A549 (cell line): ENCODE results near the gene NRARP. TPM values are rescaled to one million over a fixed set of nuclear protein-coding genes. Genes with fewer than 3 reads are reported as not detected.

ENCODE experiments used
- ATAC-seq, 2 experiments: fragments of 200-7000 bp in 1 of 2; fragments of >200 bp in 1 of 2; cut with Nextera tagmentation in 1 of 2; cut with Tn5 transposase in 1 of 2; 3 replicates each; pipeline versions ENCODE4 v1.8.0 to v1.9.1; 2018 to 2020; ENCODE audit warnings: mild to moderate bottlenecking in 1 of 2, moderate library complexity in 1 of 2
- CTCF ChIA-PET: fragments of 300-600 bp; sonication (Branson Sonifier 250); formaldehyde crosslinking; extraction: SDS; loops from one replicate; lab custom pipeline; 2021; ENCODE audit warnings: antibody characterized with exemption, inconsistent platforms; lab: Yijun Ruan, JAX
- POLR2A ChIA-PET: fragments of 350-600 bp; formaldehyde crosslinking; extraction: SDS; loops from one replicate; lab custom pipeline; 2021; ENCODE audit warnings: antibody characterized with exemption, inconsistent platforms; lab: Yijun Ruan, JAX
- DNase-seq, 2 experiments: peaks; one replicate each; pipeline versions ENCODE4 v3.0.0 to v3.0.0-alpha.2; 2011 to 2016; ENCODE audit warnings: low read depth in 1 of 2, low spot score in 1 of 2
- FAIRE-seq: peaks from 2 replicates; lab custom pipeline; 2011; peaks lifted over from hg19 to GRCh38; lab: Jason Lieb, UNC
- H3K27ac ChIP-seq, 2 experiments: fragments of >200 bp; sonication (Bioruptor Twin); formaldehyde crosslinking; 3 replicates each; pipeline ENCODE4 v1.5.1; 2016 to 2017
- H3K4me1 ChIP-seq: fragments of >200 bp; sonication (Bioruptor Twin); formaldehyde crosslinking; 3 replicates; pipeline ENCODE4 v1.6.1; 2016
- H3K4me2 ChIP-seq: fragments of >200 bp; sonication (Bioruptor Twin); formaldehyde crosslinking; 3 replicates; pipeline ENCODE4 v1.6.1; 2016
- H3K4me3 ChIP-seq: fragments of >200 bp; sonication (Bioruptor Twin); formaldehyde crosslinking; 3 replicates; pipeline ENCODE4 v1.5.1; 2016
- H3K9me3 ChIP-seq: fragments of >200 bp; sonication (Bioruptor Twin); formaldehyde crosslinking; 3 replicates; pipeline ENCODE4 v1.6.1; 2016
- BHLHE40 ChIP-seq: IDR thresholded peaks from 2 replicates; pipeline ENCODE4 v1.6.1; 2012; ENCODE audit warnings: low read depth, low read length, inconsistent platforms
- CEBPB ChIP-seq, 2 experiments: fragments of >200 bp in 1 of 2; sonication (Bioruptor Twin) in 1 of 2; formaldehyde crosslinking in 1 of 2; IDR thresholded peaks; 2 replicates each; pipeline ENCODE4 v1.6.1; 2012 to 2016
- CHD4 ChIP-seq: fragments of 200-600 bp; sonication (generic); IDR thresholded peaks from 2 replicates; pipeline ENCODE4 v1.6.1; 2016; ENCODE audit warnings: antibody characterized with exemption, mild to moderate bottlenecking, borderline replicate concordance
- EHF ChIP-seq: fragments of 250-450 bp; sonication (Bioruptor Pico); IDR thresholded peaks from 2 replicates; pipeline ENCODE4 v1.5.0; 2020; ENCODE audit warnings: mild to moderate bottlenecking
- EHMT2 ChIP-seq: fragments of 200-600 bp; sonication (generic); IDR thresholded peaks from 2 replicates; pipeline ENCODE4 v1.6.1; 2016; ENCODE audit warnings: antibody characterized with exemption, low read depth, mild to moderate bottlenecking, moderate library complexity
- EP300 ChIP-seq, 2 experiments: fragments of >200 bp; sonication (Bioruptor Twin); formaldehyde crosslinking; IDR thresholded peaks; 2 replicates in 1 of 2; 3 replicates in 1 of 2; pipeline ENCODE4 v1.6.1; 2016 to 2017
- ESRRA ChIP-seq: fragments of 150-350 bp; IDR thresholded peaks from 2 replicates; pipeline ENCODE4 v1.6.1; 2014; ENCODE audit warnings: mild to moderate bottlenecking, low read length, borderline replicate concordance
- FOSB ChIP-seq: fragments of 250-450 bp; sonication (Bioruptor Pico); IDR thresholded peaks from 2 replicates; pipeline ENCODE4 v1.5.0; 2020; ENCODE audit warnings: mild to moderate bottlenecking, moderate library complexity
- FOSL2 ChIP-seq, 2 experiments: fragments of 450-650 bp in 1 of 2; fragments of >200 bp in 1 of 2; sonication (Bioruptor Twin) in 1 of 2; formaldehyde crosslinking; IDR thresholded peaks; 2 replicates each; pipeline versions ENCODE4 v1.5.0 to v1.6.1; 2016 to 2020; ENCODE audit warnings: mild to moderate bottlenecking in 1 of 2, moderate library complexity in 1 of 2
- FOXS1 ChIP-seq: fragments of 250-450 bp; sonication (Bioruptor Pico); IDR thresholded peaks from 2 replicates; pipeline ENCODE4 v1.5.0; 2020; ENCODE audit warnings: mild to moderate bottlenecking, moderate library complexity
- HEYL ChIP-seq: fragments of 250-450 bp; sonication (Bioruptor Pico); IDR thresholded peaks from 2 replicates; pipeline ENCODE4 v1.8.0; 2021; ENCODE audit warnings: mild to moderate bottlenecking, moderate library complexity
- JUN ChIP-seq, 2 experiments: fragments of >200 bp; sonication (Bioruptor Twin); formaldehyde crosslinking; IDR thresholded peaks; 2 replicates in 1 of 2; 3 replicates in 1 of 2; pipeline ENCODE4 v1.6.1; 2016 to 2017
- KDM1A ChIP-seq: fragments of 200-600 bp; sonication (generic); IDR thresholded peaks from 2 replicates; pipeline ENCODE4 v1.6.1; 2016; ENCODE audit warnings: low read depth, mild to moderate bottlenecking
- KDM5A ChIP-seq: fragments of 200-600 bp; sonication (generic); IDR thresholded peaks from 2 replicates; pipeline ENCODE4 v1.6.1; 2016; ENCODE audit warnings: antibody characterized with exemption, mild to moderate bottlenecking
- NFE2L2 ChIP-seq: fragments of 150-350 bp; conservative IDR thresholded peaks from 2 replicates; pipeline ENCODE4 v1.6.1; 2014; ENCODE audit warnings: low read length
- PHF8 ChIP-seq: fragments of 200-600 bp; sonication (generic); IDR thresholded peaks from 2 replicates; pipeline ENCODE4 v1.6.1; 2016; ENCODE audit warnings: low read depth, mild to moderate bottlenecking, antibody characterized with exemption, moderate library complexity, borderline replicate concordance
- POLR2A ChIP-seq: IDR thresholded peaks from 2 replicates; pipeline ENCODE4 v1.6.1; 2012; ENCODE audit warnings: mild to moderate bottlenecking, low read length
- RCOR1 ChIP-seq: fragments of 150-350 bp; IDR thresholded peaks from 2 replicates; pipeline ENCODE4 v1.6.1; 2014; ENCODE audit warnings: antibody characterized with exemption, low read length, low read depth
- SMC3 ChIP-seq: fragments of >200 bp; sonication (Bioruptor Twin); formaldehyde crosslinking; IDR thresholded peaks from 3 replicates; pipeline ENCODE4 v1.6.1; 2018; ENCODE audit warnings: inconsistent platforms
- SREBF2 ChIP-seq: fragments of 450-650 bp; IDR thresholded peaks from 2 replicates; pipeline ENCODE4 v1.6.1; 2014; ENCODE audit warnings: mild to moderate bottlenecking, moderate library complexity
- ZC3H11A ChIP-seq: fragments of 450-650 bp; IDR thresholded peaks from 2 replicates; pipeline ENCODE4 v1.6.1; 2014; ENCODE audit warnings: antibody characterized with exemption, mild to moderate bottlenecking
- ZFP36 ChIP-seq: fragments of 450-650 bp; IDR thresholded peaks from 2 replicates; pipeline ENCODE4 v1.6.1; 2014; ENCODE audit warnings: borderline replicate concordance; ENCODE audit not compliant: partially characterized antibody
- ZSCAN20 ChIP-seq: fragments of 250-450 bp; sonication (Bioruptor Pico); IDR thresholded peaks from 2 replicates; pipeline ENCODE4 v1.8.0; 2022; ENCODE audit warnings: mild to moderate bottlenecking, moderate library complexity
- WGBS: methylation state at CpG from one replicate; pipeline ENCODE4 v1.1.6; 2017; ENCODE audit errors: missing lambda C conversion rate; 5-methylcytosine and 5-hydroxymethylcytosine counted together
- polyA plus RNA-seq, 4 experiments: library from polyadenylated mRNA; depleted of rRNA in 3 of 4; stranded (reverse); fragments of >200 nt; fragmentation: RNase III in 1 of 4; extraction: RNeasy Plus Mini Kit Qiagen cat#74134 plus additional on column Dnase treatment in 1 of 4; gene quantifications; 2 replicates in 3 of 4; 3 replicates in 1 of 4; pipeline ENCODE4 v1.2.3, GENCODE V29; 2011 to 2017
- TF ChIP-seq, protein P1 (sequence below): fragments of 200-600 bp; sonication (generic); IDR thresholded peaks from 2 replicates; pipeline ENCODE4 v1.6.1; 2016; ENCODE audit warnings: antibody characterized with exemption, mild to moderate bottlenecking, moderate library complexity
- TF ChIP-seq, protein P2 (sequence below): fragments of 250-450 bp; sonication (Bioruptor Pico); IDR thresholded peaks from 2 replicates; pipeline ENCODE4 v1.5.0; 2020; ENCODE audit warnings: low read depth, mild to moderate bottlenecking, moderate library complexity

The NRARP gene
- polyA plus RNA-seq, 2 of the 4 experiments (the other 2 are of a cell fraction) = 1.3 to 5.1 TPM

DNA sequence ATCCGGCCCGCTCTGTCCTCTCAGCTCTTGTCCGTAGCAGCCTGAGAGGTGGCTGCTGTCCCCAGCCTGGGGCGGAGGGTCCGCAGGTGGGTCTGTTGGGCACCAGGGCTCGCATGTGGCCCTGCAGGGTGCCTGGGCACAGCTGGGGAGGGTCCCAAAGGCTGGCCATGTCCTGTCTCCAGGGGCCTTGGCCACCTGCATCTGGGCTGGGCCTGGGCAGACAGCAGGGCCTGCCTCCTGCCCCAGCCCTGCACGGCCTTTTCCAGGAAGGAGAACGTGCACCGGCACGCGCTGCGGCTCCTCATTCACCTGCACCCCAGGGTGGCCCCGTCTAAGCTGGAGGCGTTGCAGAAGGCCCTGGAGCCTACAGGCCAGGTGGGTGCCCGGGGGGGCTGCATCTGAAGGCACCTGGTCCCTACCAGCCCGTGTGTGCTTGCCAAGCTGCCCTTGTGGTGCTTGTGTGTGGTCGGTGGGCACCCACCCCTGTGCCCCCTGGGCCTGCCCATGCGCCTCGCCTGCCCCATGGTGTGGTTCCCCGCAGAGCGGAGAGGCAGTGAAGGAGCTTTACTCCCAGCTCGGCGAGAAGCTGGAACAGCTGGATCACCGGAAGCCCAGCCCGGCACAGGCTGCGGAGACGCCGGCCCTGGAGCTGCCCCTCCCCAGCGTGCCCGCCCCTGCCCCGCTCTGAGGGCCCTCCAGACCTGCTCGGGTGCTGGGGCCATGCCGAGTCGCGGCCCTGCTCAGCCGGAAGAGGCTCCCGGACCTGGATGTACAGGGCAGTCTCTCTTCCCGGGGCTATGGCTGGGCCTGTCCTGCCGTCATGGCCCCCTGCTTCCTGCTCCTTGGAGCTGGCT, 29.6 kb downstream of the NRARP start (continued):
- TF ChIP-seq ZFP36 (no peak), ZC3H11A (no peak), KDM1A (no peak), ZSCAN20 (CRISPR knock-in tag) (no peak), RCOR1 (no peak)

DNA sequence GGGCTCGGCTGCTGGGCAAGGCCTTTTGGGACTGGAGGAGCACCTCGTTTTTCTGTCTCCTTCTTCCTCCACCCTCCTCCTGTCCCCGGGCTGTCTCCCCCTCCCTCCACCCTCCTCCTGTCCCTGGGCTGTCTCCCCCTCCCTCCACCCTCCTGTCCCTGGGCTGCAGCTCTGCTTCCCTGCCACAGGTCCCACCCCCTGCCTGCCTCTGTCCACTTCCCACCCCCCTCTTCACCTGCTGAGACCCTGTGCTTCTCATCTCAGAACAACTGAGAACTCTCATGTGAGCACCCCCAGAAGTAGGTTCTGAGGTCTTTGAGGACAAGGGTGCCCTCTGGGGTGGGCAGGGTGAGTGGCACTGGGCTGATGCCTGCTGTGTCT, 30.4 kb downstream of the NRARP start:
- H3K4me2 ChIP-seq = no peak overlapping the region
- no peaks in the 10 kb centered on the region for H3K9me3 ChIP-seq
- 67% methylated on average over 2 of the region's 3 CpGs for WGBS
- POLR2A ChIA-PET = no interaction called here
- ATAC-seq (no peak), FAIRE-seq (no peak), DNase-seq (no peak)
- H3K27ac ChIP-seq = no peak overlapping the region
- TF ChIP-seq HEYL (CRISPR knock-in tag) (no peak), CEBPB (IDR thresholded peaks at IDR 0.05) (no peak), NFE2L2 (no peak), JUN (IDR thresholded peaks at IDR 0.05) (no peak), KDM1A (no peak), CHD4 (no peak), FOSL2 (IDR thresholded peaks at IDR 0.05) (no peak), FOSL2 (CRISPR knock-in tag; IDR thresholded peaks at IDR 0.05) (no peak), EHF (CRISPR knock-in tag) (no peak), BHLHE40 (no peak)
- TF ChIP-seq, protein P1, sequence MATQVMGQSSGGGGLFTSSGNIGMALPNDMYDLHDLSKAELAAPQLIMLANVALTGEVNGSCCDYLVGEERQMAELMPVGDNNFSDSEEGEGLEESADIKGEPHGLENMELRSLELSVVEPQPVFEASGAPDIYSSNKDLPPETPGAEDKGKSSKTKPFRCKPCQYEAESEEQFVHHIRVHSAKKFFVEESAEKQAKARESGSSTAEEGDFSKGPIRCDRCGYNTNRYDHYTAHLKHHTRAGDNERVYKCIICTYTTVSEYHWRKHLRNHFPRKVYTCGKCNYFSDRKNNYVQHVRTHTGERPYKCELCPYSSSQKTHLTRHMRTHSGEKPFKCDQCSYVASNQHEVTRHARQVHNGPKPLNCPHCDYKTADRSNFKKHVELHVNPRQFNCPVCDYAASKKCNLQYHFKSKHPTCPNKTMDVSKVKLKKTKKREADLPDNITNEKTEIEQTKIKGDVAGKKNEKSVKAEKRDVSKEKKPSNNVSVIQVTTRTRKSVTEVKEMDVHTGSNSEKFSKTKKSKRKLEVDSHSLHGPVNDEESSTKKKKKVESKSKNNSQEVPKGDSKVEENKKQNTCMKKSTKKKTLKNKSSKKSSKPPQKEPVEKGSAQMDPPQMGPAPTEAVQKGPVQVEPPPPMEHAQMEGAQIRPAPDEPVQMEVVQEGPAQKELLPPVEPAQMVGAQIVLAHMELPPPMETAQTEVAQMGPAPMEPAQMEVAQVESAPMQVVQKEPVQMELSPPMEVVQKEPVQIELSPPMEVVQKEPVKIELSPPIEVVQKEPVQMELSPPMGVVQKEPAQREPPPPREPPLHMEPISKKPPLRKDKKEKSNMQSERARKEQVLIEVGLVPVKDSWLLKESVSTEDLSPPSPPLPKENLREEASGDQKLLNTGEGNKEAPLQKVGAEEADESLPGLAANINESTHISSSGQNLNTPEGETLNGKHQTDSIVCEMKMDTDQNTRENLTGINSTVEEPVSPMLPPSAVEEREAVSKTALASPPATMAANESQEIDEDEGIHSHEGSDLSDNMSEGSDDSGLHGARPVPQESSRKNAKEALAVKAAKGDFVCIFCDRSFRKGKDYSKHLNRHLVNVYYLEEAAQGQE = no peak
- H3K4me3 ChIP-seq = no peak overlapping the region
- H3K4me1 ChIP-seq = peaks cover 40% of the 10 kb centered on the region
- CTCF ChIA-PET = interaction anchor here (1.4 to 4.2 kb wide), 5 partner anchors 10 to 35 kb away, joined by 4 to 43 read pairs (median 7); partner anchors contain the start of gene NRARP

DNA sequence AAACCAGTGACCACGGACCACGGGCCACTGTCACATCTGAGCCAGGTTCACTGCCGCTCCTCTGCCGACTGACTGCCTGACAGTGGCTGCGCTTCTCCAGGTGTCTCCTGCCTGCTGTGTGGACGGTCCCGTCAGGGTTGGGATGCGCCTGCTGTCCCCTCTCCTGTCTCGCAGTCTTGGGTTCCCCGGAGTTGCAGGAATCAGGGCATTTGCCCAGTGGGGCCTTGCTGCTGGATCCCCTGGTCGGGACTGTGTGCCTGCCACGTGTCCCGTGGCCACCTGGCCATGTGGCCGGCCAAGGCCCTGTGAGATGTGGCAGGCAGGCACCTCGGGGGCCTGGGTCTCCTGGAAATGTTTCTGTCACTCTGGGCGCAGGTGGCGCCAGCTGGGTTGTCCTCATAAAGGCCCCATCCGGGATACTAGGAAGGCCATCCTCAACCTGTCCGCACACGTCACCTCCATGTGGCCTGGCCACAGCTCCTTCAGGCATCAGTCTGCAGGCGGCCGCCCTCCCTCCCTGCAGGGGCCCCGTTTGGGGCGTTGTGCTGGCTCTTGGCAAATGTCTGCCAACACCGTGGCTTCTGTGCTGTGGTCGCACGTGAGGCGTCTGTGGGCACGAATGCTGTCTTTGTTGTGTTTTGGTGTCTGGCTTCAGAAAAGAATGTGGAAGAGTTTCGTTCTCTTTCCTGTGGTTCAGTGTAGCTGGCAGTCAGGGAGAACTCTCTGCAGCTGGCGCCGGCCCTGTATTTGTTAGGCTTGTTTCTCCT, 31.0 kb downstream of the NRARP start:
- 91% methylated on average over 29 of the region's 32 CpGs for WGBS
- no peak for ATAC-seq
- Histone ChIP-seq H3K4me2 (no peak overlapping the region), H3K4me1 (peaks cover 34% of the 10 kb centered on the region), H3K4me3 (no peak overlapping the region), H3K27ac (no peak overlapping the region), H3K9me3 (no peaks in the 10 kb centered on the region)
- ChIA-PET CTCF (interaction anchor here (1.9 to 4.2 kb wide), 2 partner anchors 9 to 35 kb away, joined by 8 to 43 read pairs; no protein-coding TSS in a partner anchor), POLR2A (no interaction called here)
- DNase-seq = no peak
- no peak for TF ChIP-seq EHMT2
- no peak for TF ChIP-seq FOSB (CRISPR knock-in tag)
- no peak for TF ChIP-seq EP300 (IDR thresholded peaks at IDR 0.05)
- TF ChIP-seq POLR2A = no peak
- no peak for TF ChIP-seq SREBF2
- TF ChIP-seq ESRRA = no peak
- TF ChIP-seq SMC3 = no peak
- TF ChIP-seq, protein P2, sequence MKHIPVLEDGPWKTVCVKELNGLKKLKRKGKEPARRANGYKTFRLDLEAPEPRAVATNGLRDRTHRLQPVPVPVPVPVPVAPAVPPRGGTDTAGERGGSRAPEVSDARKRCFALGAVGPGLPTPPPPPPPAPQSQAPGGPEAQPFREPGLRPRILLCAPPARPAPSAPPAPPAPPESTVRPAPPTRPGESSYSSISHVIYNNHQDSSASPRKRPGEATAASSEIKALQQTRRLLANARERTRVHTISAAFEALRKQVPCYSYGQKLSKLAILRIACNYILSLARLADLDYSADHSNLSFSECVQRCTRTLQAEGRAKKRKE (CRISPR knock-in tag) = no peak
- TF ChIP-seq KDM5A = no peak
- TF ChIP-seq FOXS1 (CRISPR knock-in tag) = no peak
- no peak for TF ChIP-seq CEBPB (IDR thresholded peaks at IDR 0.05)
- no peak for TF ChIP-seq PHF8
- no peak for FAIRE-seq
